ENCODE results near the gene PARD3. TPM values are rescaled to one million over a fixed set of nuclear protein-coding genes. Genes with fewer than 3 reads are reported as not detected.

Gene PARD3
- total RNA-seq, 1 experiment from 2014 or later: 46.3 TPM

GRCh38 chr10:34373211-34373610, 441.9 kb downstream of the PARD3 start:
- Histone ChIP-seq H3K4me2 (ENCODE audit: low read length) (no peak overlapping the region), H3K4me1 (ENCODE audit: control insufficient read depth in 1 of 2, insufficient read depth in 2 of 2, low read length in 2 of 2) (no peaks in the 10 kb centered on the region), H3K36me3 (ENCODE audit: control insufficient read depth in 1 of 2, insufficient read depth in 2 of 2, low read length in 2 of 2) (peaks cover 0 to 6% of the 10 kb centered on the region in 2 experiments; a peak in 1 of 4 replicates), H3K9ac (ENCODE audit: low read length) (no peak overlapping the region), H3K9me2 (ENCODE audit: insufficient read depth) (no peaks in the 10 kb centered on the region), H2AFZ (ENCODE audit: low read depth, low read length, poor library complexity, severe bottlenecking) (no peak overlapping the region), H3K9me3 (ENCODE audit: control insufficient read depth in 1 of 2, insufficient read depth in 1 of 2, low read depth in 1 of 2, low read length in 2 of 2) (peaks cover 0 to 6% of the 10 kb centered on the region in 2 experiments; a peak in 1 of 4 replicates), H3K79me2 (ENCODE audit: insufficient read depth, low read length) (no peaks in the 10 kb centered on the region), H3K27ac (ENCODE audit: low read depth, low read length) (no peak overlapping the region), H3K4me3 (replicated peaks in 1 of 2; ENCODE audit: low read depth in 1 of 2, low read length in 2 of 2) (no peak overlapping the region), H3K27me3 (ENCODE audit: insufficient read depth, low read length) (no peaks in the 10 kb centered on the region), H4K20me1 (ENCODE audit: insufficient read depth) (no peaks in the 10 kb centered on the region)
- no peak for ATAC-seq
- intact Hi-C loops (cut with micrococcal nuclease): no loop called here
- DNase-seq (ENCODE audit: low read depth, low spot score): no peak
- CTCF ChIA-PET: no interaction called here
- no TSS peak for BruUV-seq (replicated peaks)
- RAD21 ChIA-PET (ENCODE audit: low non-redundant PET in 1 of 2, low total read pairs in 2 of 2, uncharacterized antibody in 2 of 2, unreplicated experiment in 2 of 2): no interaction called here
- POLR2A ChIA-PET: no interaction called here
- TF ChIP-seq REST (IDR thresholded peaks at IDR 0.05; ENCODE audit: low read depth): no peak
- no peak for TF ChIP-seq FOSL1 (IDR thresholded peaks at IDR 0.05; ENCODE audit: low read depth)
- no peak for TF ChIP-seq EZH2 (IDR thresholded peaks at IDR 0.05)
- no peak for TF ChIP-seq SIN3A (IDR thresholded peaks at IDR 0.05; ENCODE audit: low read depth)
- no peak for TF ChIP-seq POLR2AphosphoS5 (IDR thresholded peaks at IDR 0.05; ENCODE audit: low read depth, low read length)
- TF ChIP-seq ELF1 (IDR thresholded peaks at IDR 0.05; ENCODE audit: borderline replicate concordance, low read depth): no peak
- TF ChIP-seq, protein P1, sequence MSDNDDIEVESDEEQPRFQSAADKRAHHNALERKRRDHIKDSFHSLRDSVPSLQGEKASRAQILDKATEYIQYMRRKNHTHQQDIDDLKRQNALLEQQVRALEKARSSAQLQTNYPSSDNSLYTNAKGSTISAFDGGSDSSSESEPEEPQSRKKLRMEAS (IDR thresholded peaks at IDR 0.05): no peak
- no peak for TF ChIP-seq ZNF274 (IDR thresholded peaks at IDR 0.05; ENCODE audit: low read depth, low read length)
- no peak for TF ChIP-seq SRF (IDR thresholded peaks at IDR 0.05; ENCODE audit: low read depth)
- TF ChIP-seq, protein P2, sequence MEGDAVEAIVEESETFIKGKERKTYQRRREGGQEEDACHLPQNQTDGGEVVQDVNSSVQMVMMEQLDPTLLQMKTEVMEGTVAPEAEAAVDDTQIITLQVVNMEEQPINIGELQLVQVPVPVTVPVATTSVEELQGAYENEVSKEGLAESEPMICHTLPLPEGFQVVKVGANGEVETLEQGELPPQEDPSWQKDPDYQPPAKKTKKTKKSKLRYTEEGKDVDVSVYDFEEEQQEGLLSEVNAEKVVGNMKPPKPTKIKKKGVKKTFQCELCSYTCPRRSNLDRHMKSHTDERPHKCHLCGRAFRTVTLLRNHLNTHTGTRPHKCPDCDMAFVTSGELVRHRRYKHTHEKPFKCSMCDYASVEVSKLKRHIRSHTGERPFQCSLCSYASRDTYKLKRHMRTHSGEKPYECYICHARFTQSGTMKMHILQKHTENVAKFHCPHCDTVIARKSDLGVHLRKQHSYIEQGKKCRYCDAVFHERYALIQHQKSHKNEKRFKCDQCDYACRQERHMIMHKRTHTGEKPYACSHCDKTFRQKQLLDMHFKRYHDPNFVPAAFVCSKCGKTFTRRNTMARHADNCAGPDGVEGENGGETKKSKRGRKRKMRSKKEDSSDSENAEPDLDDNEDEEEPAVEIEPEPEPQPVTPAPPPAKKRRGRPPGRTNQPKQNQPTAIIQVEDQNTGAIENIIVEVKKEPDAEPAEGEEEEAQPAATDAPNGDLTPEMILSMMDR (IDR thresholded peaks at IDR 0.05 in 2 of 3, conservative IDR thresholded peaks at IDR 0.05 in 1 of 3; ENCODE audit: borderline replicate concordance in 1 of 3, insufficient read depth in 1 of 3, low read depth in 2 of 3, low read length in 2 of 3): no peak

Data from HCT116 (cell line).